ENCODE data around the gene FMN1. TPM values are rescaled to one million over a fixed set of nuclear protein-coding genes. Genes with fewer than 3 reads are reported as not detected.

The FMN1 gene
- total RNA-seq, 1 experiment from 2014 or later = 4.5 TPM

GRCh38 chr15:33040496-33040895 is 154.0 kb downstream of the FMN1 start:
- no peak overlapping the region for H3K27ac Mint-ChIP-seq

GRCh38 chr15:33034588-33034987 is 159.9 kb downstream of the FMN1 start:
- no peak for DNase-seq (ENCODE audit: low spot score)
- POLR2A ChIA-PET = no interaction called here
- TF ChIP-seq TCF7 (CRISPR knock-in tag; IDR thresholded peaks at IDR 0.05; ENCODE audit: low read depth) = no peak
- no peak for TF ChIP-seq HMGXB4 (CRISPR knock-in tag; IDR thresholded peaks at IDR 0.05)
- TF ChIP-seq FOXP4 (CRISPR knock-in tag; IDR thresholded peaks at IDR 0.05) = no peak
- H3K27me3 Mint-ChIP-seq (ENCODE audit: low read depth) = no peaks in the 10 kb centered on the region
- H3K4me3 Mint-ChIP-seq = no peak overlapping the region
- H3K4me1 Mint-ChIP-seq = peaks cover 4% of the 10 kb centered on the region; the same call in 1 of the 2 replicates
- CTCF ChIA-PET = interaction anchor here (0.8 kb wide), 1 partner anchor 258 kb away, joined by 3 read pairs; no protein-coding TSS in a partner anchor
- H3K9me3 Mint-ChIP-seq = peaks cover 10% of the 10 kb centered on the region
- H3K27ac Mint-ChIP-seq = no peak overlapping the region
- no peaks in the 10 kb centered on the region for H3K36me3 Mint-ChIP-seq
- ATAC-seq = no peak

More at GRCh38 chr15:33040496-33040895, 154.0 kb downstream of the FMN1 start:
- DNase-seq (ENCODE audit: low spot score) (no peak), ATAC-seq (no peak)
- CTCF ChIA-PET = no interaction called here
- H3K4me1 Mint-ChIP-seq = 0 out of 2 replicates have a peak, but pooled peaks cover 5% of the 10 kb centered on the region
- TF ChIP-seq ELF4 (CRISPR knock-in tag; IDR thresholded peaks at IDR 0.05; ENCODE audit: low read depth) = no peak
- no peaks in the 10 kb centered on the region for H3K27me3 Mint-ChIP-seq (ENCODE audit: low read depth)
- H3K36me3 Mint-ChIP-seq = peaks cover 14% of the 10 kb centered on the region
- H3K4me3 Mint-ChIP-seq = no peak overlapping the region
- peaks cover 19% of the 10 kb centered on the region for H3K9me3 Mint-ChIP-seq
- POLR2A ChIA-PET = no interaction called here

GRCh38 chr15:33032053-33032452 is 162.5 kb downstream of the FMN1 start:
- peaks cover 10% of the 10 kb centered on the region for H3K9me3 Mint-ChIP-seq
- ATAC-seq (no peak), DNase-seq (ENCODE audit: low spot score) (no peak)
- H3K4me3 Mint-ChIP-seq = no peak overlapping the region
- H3K36me3 Mint-ChIP-seq = no peaks in the 10 kb centered on the region
- H3K4me1 Mint-ChIP-seq = peaks cover 7% of the 10 kb centered on the region
- TF ChIP-seq ATF3 (CRISPR knock-in tag; conservative IDR thresholded peaks at IDR 0.05) (no peak), ESRRA (CRISPR knock-in tag; IDR thresholded peaks at IDR 0.05; ENCODE audit: borderline replicate concordance) (no peak), HMGXB4 (CRISPR knock-in tag; IDR thresholded peaks at IDR 0.05) (no peak), E2F4 (CRISPR knock-in tag; IDR thresholded peaks at IDR 0.05; ENCODE audit: borderline replicate concordance, low read depth) (no peak)
- H3K27ac Mint-ChIP-seq = no peak overlapping the region
- H3K27me3 Mint-ChIP-seq (ENCODE audit: low read depth) = no peaks in the 10 kb centered on the region
- POLR2A ChIA-PET = no interaction called here
- CTCF ChIA-PET = interaction anchor here (1.5 kb wide), 1 partner anchor 9 kb away, joined by 3 read pairs; no protein-coding TSS in a partner anchor

- TF ChIP-seq NR2C2 (CRISPR knock-in tag; IDR thresholded peaks at IDR 0.05) (no peak), ZBTB21 (CRISPR knock-in tag; IDR thresholded peaks at IDR 0.05; ENCODE audit: borderline replicate concordance) (no peak), ZNF138 (CRISPR knock-in tag; conservative IDR thresholded peaks at IDR 0.05) (no peak), ZNF671 (CRISPR knock-in tag; IDR thresholded peaks at IDR 0.05) (no peak), CREB1 (CRISPR knock-in tag; IDR thresholded peaks at IDR 0.05) (no peak), NR3C1 (CRISPR knock-in tag; conservative IDR thresholded peaks at IDR 0.05; ENCODE audit: low read depth) (no peak), HMGA2 (CRISPR knock-in tag; IDR thresholded peaks at IDR 0.05) (no peak)
- CTCF ChIA-PET = interaction anchor here (1.5 kb wide), 2 partner anchors 9 to 55 kb away, joined by 3 read pairs; no protein-coding TSS in a partner anchor
Observed at GRCh38 chr15:33031324-33031821, 163.1 kb downstream of the FMN1 start.

More at GRCh38 chr15:33031324-33031821, 163.1 kb downstream of the FMN1 start:
- no peak for DNase-seq (ENCODE audit: low spot score)
- Mint-ChIP-seq H3K27ac (no peak overlapping the region), H3K27me3 (ENCODE audit: low read depth) (no peaks in the 10 kb centered on the region), H3K4me1 (peaks cover 7% of the 10 kb centered on the region), H3K9me3 (peaks cover 10% of the 10 kb centered on the region), H3K4me3 (no peak overlapping the region), H3K36me3 (no peaks in the 10 kb centered on the region)
- ATAC-seq = no peak
- POLR2A ChIA-PET = no interaction called here
